ENCODE data around the gene TMEM244. TPM values are rescaled to one million over a fixed set of nuclear protein-coding genes. Genes with fewer than 3 reads are reported as not detected.

TMEM244 gene
- total RNA-seq, 5 donors from 2014 or later (not counting 1 experiment from before 2014, with no cell fraction given), result 0.53 to 1.2 TPM; not detected in 3

- no peaks in the 10 kb centered on the region for H3K36me3 ChIP-seq (ENCODE audit: control insufficient read depth in 2 of 2, extremely low read depth in 1 of 2, insufficient read depth in 1 of 2, low read length in 1 of 2)
- no peaks in the 10 kb centered on the region for H3K9me3 Mint-ChIP-seq
- ATAC-seq (replicated peaks in 1 of 4) (no peak), DNase-seq (no peak)
- no peak overlapping the region for H3K4me3 ChIP-seq (ENCODE audit: control insufficient read depth in 1 of 2, extremely low read depth in 1 of 2, low read length in 1 of 2)
- H3K27me3 ChIP-seq (replicated peaks in 1 of 2; ENCODE audit: control insufficient read depth in 2 of 2, extremely low read depth in 1 of 2, insufficient read depth in 2 of 2, low read length in 1 of 2), result no peaks in the 10 kb centered on the region
- no peak overlapping the region for H3K27ac Mint-ChIP-seq
- peaks cover 2 to 10% of the 10 kb centered on the region in 2 donors for H3K27me3 Mint-ChIP-seq
- ChIA-PET POLR2A (interaction anchor here in 1 of 2 donors (0.5 kb wide), 1 partner anchor 39 kb away, joined by 7 read pairs; no protein-coding TSS in a partner anchor), CTCF (no interaction called here)
- peaks cover 4% of the 10 kb centered on the region for H3K36me3 Mint-ChIP-seq
- H3K27ac ChIP-seq (ENCODE audit: low read length), result no peak overlapping the region
- no peaks in the 10 kb centered on the region for H3K9me3 ChIP-seq
- peaks cover 0 to 1% (median 0%) of the 10 kb centered on the region in 3 donors for H3K4me1 Mint-ChIP-seq
- no peaks in the 10 kb centered on the region for H3K4me1 ChIP-seq (ENCODE audit: control insufficient read depth in 1 of 2, extremely low read depth in 1 of 2, insufficient read depth in 2 of 2, low read length in 2 of 2)
- H3K4me3 Mint-ChIP-seq, result no peak overlapping the region
Observed at GRCh38 chr6:129846761-129847160, 14.4 kb downstream of the TMEM244 start.

- H3K27me3 Mint-ChIP-seq, result peaks cover 2 to 10% of the 10 kb centered on the region in 2 donors
- ATAC-seq (replicated peaks in 1 of 4) (no peak), DNase-seq (no peak)
- H3K36me3 Mint-ChIP-seq, result peaks cover 4% of the 10 kb centered on the region
- ChIA-PET POLR2A (no interaction called here), CTCF (no interaction called here)
- Histone ChIP-seq H3K27me3 (replicated peaks in 1 of 2; ENCODE audit: control insufficient read depth in 2 of 2, extremely low read depth in 1 of 2, insufficient read depth in 2 of 2, low read length in 1 of 2) (no peaks in the 10 kb centered on the region), H3K27ac (ENCODE audit: low read length) (no peak overlapping the region), H3K4me1 (ENCODE audit: control insufficient read depth in 1 of 2, extremely low read depth in 1 of 2, insufficient read depth in 2 of 2, low read length in 2 of 2) (no peaks in the 10 kb centered on the region), H3K9me3 (no peaks in the 10 kb centered on the region), H3K36me3 (ENCODE audit: control insufficient read depth in 2 of 2, extremely low read depth in 1 of 2, insufficient read depth in 1 of 2, low read length in 1 of 2) (no peaks in the 10 kb centered on the region), H3K4me3 (ENCODE audit: control insufficient read depth in 1 of 2, extremely low read depth in 1 of 2, low read length in 1 of 2) (no peak overlapping the region)
- H3K9me3 Mint-ChIP-seq, result no peaks in the 10 kb centered on the region
- WGBS (ENCODE audit: insufficient coverage), result no CpG with 5 or more reads among the region's 2 CpGs
- H3K4me3 Mint-ChIP-seq, result no peak overlapping the region
- H3K4me1 Mint-ChIP-seq, result no peaks in the 10 kb centered on the region
- H3K27ac Mint-ChIP-seq, result no peak overlapping the region
Observed at GRCh38 chr6:129845696-129846095, 15.4 kb downstream of the TMEM244 start.

GRCh38 chr6:129844118-129844891 lies 16.8 kb downstream of the TMEM244 start:
- Mint-ChIP-seq H3K27me3 (peaks cover 2 to 5% of the 10 kb centered on the region in 2 donors), H3K9me3 (no peaks in the 10 kb centered on the region), H3K4me1 (no peaks in the 10 kb centered on the region), H3K27ac (no peak overlapping the region), H3K36me3 (peaks cover 4% of the 10 kb centered on the region), H3K4me3 (no peak overlapping the region)
- DNase-seq (no peak), ATAC-seq (replicated peaks in 1 of 4) (no peak)
- H3K36me3 ChIP-seq (ENCODE audit: control insufficient read depth in 2 of 2, extremely low read depth in 1 of 2, insufficient read depth in 1 of 2, low read length in 1 of 2), result no peaks in the 10 kb centered on the region
- H3K4me1 ChIP-seq (ENCODE audit: control insufficient read depth in 1 of 2, extremely low read depth in 1 of 2, insufficient read depth in 2 of 2, low read length in 2 of 2), result no peaks in the 10 kb centered on the region
- 86% methylated on average over 5 of the region's 10 CpGs for WGBS (ENCODE audit: insufficient coverage)
- POLR2A ChIA-PET, result interaction anchor here in 1 of 2 donors (0.6 kb wide), 1 partner anchor 9 kb away, joined by 3 read pairs; no protein-coding TSS in a partner anchor
- CTCF ChIA-PET, result no interaction called here
- no peak overlapping the region for H3K27ac ChIP-seq (ENCODE audit: low read length)
- H3K9me3 ChIP-seq, result no peaks in the 10 kb centered on the region
- no peak overlapping the region for H3K4me3 ChIP-seq (ENCODE audit: control insufficient read depth in 1 of 2, extremely low read depth in 1 of 2, low read length in 1 of 2)
- H3K27me3 ChIP-seq (replicated peaks in 1 of 2; ENCODE audit: control insufficient read depth in 2 of 2, extremely low read depth in 1 of 2, insufficient read depth in 2 of 2, low read length in 1 of 2), result no peaks in the 10 kb centered on the region

GRCh38 chr6:129843573-129843972 lies 17.5 kb downstream of the TMEM244 start:
- Mint-ChIP-seq H3K36me3 (peaks cover 4% of the 10 kb centered on the region), H3K9me3 (no peaks in the 10 kb centered on the region), H3K4me3 (no peak overlapping the region), H3K27me3 (peaks cover 2 to 5% of the 10 kb centered on the region in 2 donors), H3K27ac (no peak overlapping the region), H3K4me1 (no peaks in the 10 kb centered on the region)
- Histone ChIP-seq H3K27me3 (replicated peaks in 1 of 2; ENCODE audit: control insufficient read depth in 2 of 2, extremely low read depth in 1 of 2, insufficient read depth in 2 of 2, low read length in 1 of 2) (no peaks in the 10 kb centered on the region), H3K9me3 (no peaks in the 10 kb centered on the region), H3K4me1 (ENCODE audit: control insufficient read depth in 1 of 2, extremely low read depth in 1 of 2, insufficient read depth in 2 of 2, low read length in 2 of 2) (no peaks in the 10 kb centered on the region), H3K27ac (ENCODE audit: low read length) (no peak overlapping the region), H3K4me3 (ENCODE audit: control insufficient read depth in 1 of 2, extremely low read depth in 1 of 2, low read length in 1 of 2) (no peak overlapping the region), H3K36me3 (ENCODE audit: control insufficient read depth in 2 of 2, extremely low read depth in 1 of 2, insufficient read depth in 1 of 2, low read length in 1 of 2) (no peaks in the 10 kb centered on the region)
- ATAC-seq (replicated peaks in 1 of 4), result no peak
- no peak for DNase-seq
- no CpG with 5 or more reads among the region's 5 CpGs for WGBS (ENCODE audit: insufficient coverage)
- CTCF ChIA-PET, result no interaction called here
- POLR2A ChIA-PET, result no interaction called here

GRCh38 chr6:129842881-129843409 lies 18.2 kb downstream of the TMEM244 start:
- no peaks in the 10 kb centered on the region for H3K4me1 ChIP-seq (ENCODE audit: control insufficient read depth in 1 of 2, extremely low read depth in 1 of 2, insufficient read depth in 2 of 2, low read length in 2 of 2)
- POLR2A ChIA-PET, result interaction anchor here in 1 of 2 donors (0.7 kb wide), 2 partner anchors 84 to 705 kb away, joined by 3 to 4 read pairs; no protein-coding TSS in a partner anchor
- no peaks in the 10 kb centered on the region for H3K36me3 ChIP-seq (ENCODE audit: control insufficient read depth in 2 of 2, extremely low read depth in 1 of 2, insufficient read depth in 1 of 2, low read length in 1 of 2)
- Mint-ChIP-seq H3K9me3 (no peaks in the 10 kb centered on the region), H3K36me3 (no peaks in the 10 kb centered on the region), H3K4me3 (no peak overlapping the region), H3K4me1 (no peaks in the 10 kb centered on the region), H3K27ac (no peak overlapping the region), H3K27me3 (peaks cover under 1 to 1% of the 10 kb centered on the region in 2 donors)
- CTCF ChIA-PET, result no interaction called here
- H3K9me3 ChIP-seq, result no peaks in the 10 kb centered on the region
- H3K4me3 ChIP-seq (ENCODE audit: control insufficient read depth in 1 of 2, extremely low read depth in 1 of 2, low read length in 1 of 2), result no peak overlapping the region
- H3K27ac ChIP-seq (ENCODE audit: low read length), result no peak overlapping the region
- H3K27me3 ChIP-seq (replicated peaks in 1 of 2; ENCODE audit: control insufficient read depth in 2 of 2, extremely low read depth in 1 of 2, insufficient read depth in 2 of 2, low read length in 1 of 2), result no peaks in the 10 kb centered on the region
- no peak for ATAC-seq (replicated peaks in 1 of 4)
- no peak for DNase-seq

GRCh38 chr6:129842137-129842536 lies 19.0 kb downstream of the TMEM244 start:
- ChIA-PET POLR2A (interaction anchor here in 1 of 2 donors (0.7 kb wide), 1 partner anchor 85 kb away, joined by 4 read pairs; no protein-coding TSS in a partner anchor), CTCF (no interaction called here)
- Mint-ChIP-seq H3K4me1 (no peaks in the 10 kb centered on the region), H3K4me3 (no peak overlapping the region), H3K36me3 (no peaks in the 10 kb centered on the region), H3K27ac (no peak overlapping the region), H3K9me3 (no peaks in the 10 kb centered on the region), H3K27me3 (no peaks in the 10 kb centered on the region)
- no peaks in the 10 kb centered on the region for H3K4me1 ChIP-seq (ENCODE audit: control insufficient read depth in 1 of 2, extremely low read depth in 1 of 2, insufficient read depth in 2 of 2, low read length in 2 of 2)
- no peak for ATAC-seq (replicated peaks in 1 of 4)
- no peak overlapping the region for H3K4me3 ChIP-seq (ENCODE audit: control insufficient read depth in 1 of 2, extremely low read depth in 1 of 2, low read length in 1 of 2)
- DNase-seq, result no peak
- H3K27me3 ChIP-seq (replicated peaks in 1 of 2; ENCODE audit: control insufficient read depth in 2 of 2, extremely low read depth in 1 of 2, insufficient read depth in 2 of 2, low read length in 1 of 2), result no peaks in the 10 kb centered on the region
- H3K36me3 ChIP-seq (ENCODE audit: control insufficient read depth in 2 of 2, extremely low read depth in 1 of 2, insufficient read depth in 1 of 2, low read length in 1 of 2), result no peaks in the 10 kb centered on the region
- no CpG with 5 or more reads among the region's 1 CpG for WGBS (ENCODE audit: insufficient coverage)
- no peaks in the 10 kb centered on the region for H3K9me3 ChIP-seq
- H3K27ac ChIP-seq (ENCODE audit: low read length), result no peak overlapping the region
